Activated CD8-positive, alpha-beta memory T cell treated with anti-CD3 and anti-CD28 coated beads for 4 hours (primary cell): Measurements from ENCODE around the gene UNC5B.

Experiments used
- DNase-seq, 2 donors: peaks; one replicate each; pipeline ENCODE4 v3.0.0-alpha.2; 2020; ENCODE audit warnings: low read depth in 2 of 2

Gene UNC5B

DNA sequence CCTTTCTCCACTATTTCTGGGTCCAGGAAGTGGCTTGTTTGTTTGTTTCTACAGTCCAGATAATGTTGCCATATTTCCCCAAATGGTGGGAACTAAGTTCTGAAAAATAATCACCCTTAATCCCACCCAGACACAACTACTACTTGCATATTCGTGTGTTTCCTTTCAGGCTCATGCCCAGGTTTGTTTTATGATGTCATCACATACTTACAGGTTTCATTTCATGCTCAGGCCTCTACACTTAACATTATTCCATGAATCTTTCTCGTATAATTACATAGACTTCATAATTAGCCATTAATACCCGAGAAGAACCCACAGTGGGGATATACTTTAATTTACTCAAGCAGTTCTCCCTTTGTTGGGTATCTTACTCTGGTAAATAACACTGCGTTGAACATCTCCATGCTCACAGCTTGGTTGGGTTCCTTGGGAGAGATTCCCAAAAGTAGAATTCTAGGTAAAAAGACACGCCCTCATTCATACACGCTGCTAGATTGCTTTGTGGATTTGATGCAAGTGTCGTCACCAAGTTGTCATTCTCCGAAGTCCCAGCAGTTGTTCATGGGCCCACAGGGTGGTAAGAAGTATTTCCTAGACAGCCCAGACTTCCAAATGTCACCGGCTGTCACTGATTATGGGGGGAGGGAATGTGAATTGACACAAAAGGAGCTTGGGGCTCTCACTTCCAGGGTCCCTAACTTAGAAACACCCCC lies 42.6 kb downstream of the UNC5B start:
- no peak for DNase-seq

DNA sequence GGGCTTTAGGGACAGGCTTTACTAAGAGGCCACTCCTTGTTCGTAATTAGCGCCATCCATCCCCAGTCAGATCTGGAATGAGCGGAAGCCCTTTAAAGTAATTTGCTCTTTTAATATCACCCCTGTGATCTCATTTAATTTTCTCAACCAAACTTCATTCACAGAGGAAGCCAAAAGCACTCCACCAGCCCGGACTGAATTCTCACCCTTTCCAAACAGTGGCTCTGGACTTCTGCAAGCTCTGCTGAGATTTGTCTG lies 43.1 kb downstream of the UNC5B start:
- no peak for DNase-seq

DNA sequence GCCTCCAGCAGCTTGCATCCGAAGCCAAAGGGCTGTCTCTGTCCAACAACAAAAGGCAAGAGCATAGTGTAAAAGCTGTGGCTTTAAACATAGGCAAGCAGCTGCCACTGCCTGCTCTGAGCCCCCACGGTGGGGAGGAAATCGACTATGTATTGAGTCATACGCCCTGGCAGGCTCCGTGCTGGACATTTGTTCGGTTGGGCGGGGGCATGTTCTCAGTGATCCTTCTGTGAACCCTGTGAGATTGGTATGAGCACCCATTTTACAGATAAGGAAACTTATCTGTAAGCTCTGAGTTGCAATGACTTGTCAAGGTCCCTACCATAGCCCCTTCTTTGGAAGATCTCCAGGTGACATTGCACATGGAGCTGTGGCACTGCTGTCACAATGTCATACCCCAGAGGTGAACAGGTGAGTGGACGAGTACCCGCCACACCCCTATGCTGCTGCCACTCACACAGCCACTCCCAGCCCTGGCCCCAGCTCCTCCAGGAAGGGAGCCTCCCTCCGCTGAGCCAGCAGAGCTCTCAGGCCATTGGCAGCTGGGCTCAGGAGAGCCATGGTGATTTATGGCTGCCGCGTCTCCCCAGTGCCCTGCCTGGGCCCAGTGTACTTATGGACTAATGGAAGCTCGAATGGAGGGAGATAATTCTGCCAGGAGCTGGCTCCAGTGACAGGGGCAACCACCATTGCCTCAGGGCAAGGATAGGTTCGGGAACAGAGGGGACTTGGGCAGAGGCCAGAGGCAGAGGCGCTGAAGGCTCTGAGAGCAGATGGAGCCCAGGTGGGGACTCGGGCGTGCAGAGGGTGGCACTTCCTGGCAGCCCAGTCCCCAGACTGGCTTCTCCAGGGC lies 43.7 kb downstream of the UNC5B start:
- no peak for DNase-seq

DNA sequence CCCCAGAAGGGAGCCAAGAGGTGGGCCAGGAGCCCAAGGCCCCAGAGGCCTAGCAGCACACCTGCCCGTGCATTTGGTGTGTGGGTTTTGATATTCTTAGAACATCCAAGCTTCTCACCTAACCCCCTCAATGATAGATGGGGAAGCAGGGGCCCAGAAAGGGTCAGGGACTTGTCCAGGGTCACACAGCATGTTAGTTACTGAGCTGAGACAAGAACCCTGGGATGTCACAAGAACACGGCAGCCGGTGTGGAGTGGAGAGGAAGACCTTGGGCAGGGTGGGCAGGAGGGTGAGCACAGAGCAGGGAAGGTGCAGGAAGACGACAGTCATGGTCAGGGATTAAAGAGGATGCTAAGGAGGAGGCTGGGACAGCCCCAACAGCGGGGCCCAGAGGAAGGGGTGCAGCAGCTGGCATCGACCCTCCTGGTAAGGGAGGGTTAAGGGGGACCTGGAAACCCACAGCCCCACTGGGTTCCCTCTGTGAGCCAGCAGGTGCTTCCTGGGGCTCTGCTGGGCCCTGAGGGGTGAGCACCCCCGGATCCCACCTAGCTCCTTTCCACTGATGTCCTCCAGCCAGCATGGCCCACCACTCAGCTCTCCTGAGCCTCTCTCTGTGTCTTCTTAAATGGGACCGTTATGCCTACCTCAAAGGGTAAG lies 44.4 kb downstream of the UNC5B start:
- DNase-seq = no peak

DNA sequence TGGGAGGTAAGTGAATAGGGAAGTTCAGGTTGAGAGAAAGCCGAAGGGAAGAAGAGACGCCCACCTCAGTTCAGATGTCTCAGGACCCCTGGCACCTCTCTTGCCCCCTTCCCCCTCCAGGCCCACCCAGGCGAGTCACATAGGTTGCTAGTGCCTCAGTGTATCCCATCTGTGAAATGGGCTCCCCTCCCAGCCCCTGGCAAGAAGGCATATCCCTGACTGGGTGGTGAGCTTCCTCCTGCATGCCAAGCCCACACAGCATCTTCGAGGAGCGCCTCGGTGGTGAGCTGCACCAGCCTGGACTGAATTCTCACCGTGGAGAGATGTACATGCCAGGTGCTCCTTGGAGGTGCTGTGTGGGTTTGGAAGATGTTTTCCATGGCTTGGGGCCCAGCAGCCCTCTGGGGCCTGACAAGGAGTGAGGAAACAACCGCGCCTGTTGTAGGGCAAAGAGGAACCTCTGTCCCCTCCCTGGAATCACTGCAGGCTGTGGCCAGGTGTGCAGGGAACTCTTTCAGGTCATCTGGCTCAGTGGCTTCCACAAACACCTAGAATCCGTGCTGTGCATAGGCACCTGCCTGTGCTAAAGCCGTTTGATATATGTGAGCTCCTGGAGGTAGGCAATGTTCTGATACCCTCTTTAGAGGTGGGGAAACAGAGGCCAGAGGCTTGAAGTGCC lies 45.1 kb downstream of the UNC5B start:
- no peak for DNase-seq

DNA sequence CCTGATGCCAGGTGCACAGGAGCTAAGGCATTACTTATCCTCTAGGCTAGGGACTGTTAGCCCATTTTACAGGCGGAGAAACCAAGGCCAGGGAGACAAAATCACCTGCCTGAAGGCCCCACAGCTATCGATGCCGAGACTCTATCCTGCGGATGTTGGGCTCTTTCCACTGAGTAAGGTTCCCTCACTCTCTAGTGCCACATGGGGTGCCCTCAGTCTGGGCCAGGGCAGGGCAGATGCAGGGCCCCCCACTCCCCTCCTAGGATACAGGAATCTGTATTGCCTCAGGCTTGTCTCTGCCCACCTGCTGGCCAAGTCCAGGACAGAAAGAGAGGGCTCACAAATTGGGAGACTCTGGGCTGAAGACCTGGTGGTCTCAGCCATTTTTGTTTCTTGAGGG lies 45.7 kb downstream of the UNC5B start:
- no peak for DNase-seq

DNA sequence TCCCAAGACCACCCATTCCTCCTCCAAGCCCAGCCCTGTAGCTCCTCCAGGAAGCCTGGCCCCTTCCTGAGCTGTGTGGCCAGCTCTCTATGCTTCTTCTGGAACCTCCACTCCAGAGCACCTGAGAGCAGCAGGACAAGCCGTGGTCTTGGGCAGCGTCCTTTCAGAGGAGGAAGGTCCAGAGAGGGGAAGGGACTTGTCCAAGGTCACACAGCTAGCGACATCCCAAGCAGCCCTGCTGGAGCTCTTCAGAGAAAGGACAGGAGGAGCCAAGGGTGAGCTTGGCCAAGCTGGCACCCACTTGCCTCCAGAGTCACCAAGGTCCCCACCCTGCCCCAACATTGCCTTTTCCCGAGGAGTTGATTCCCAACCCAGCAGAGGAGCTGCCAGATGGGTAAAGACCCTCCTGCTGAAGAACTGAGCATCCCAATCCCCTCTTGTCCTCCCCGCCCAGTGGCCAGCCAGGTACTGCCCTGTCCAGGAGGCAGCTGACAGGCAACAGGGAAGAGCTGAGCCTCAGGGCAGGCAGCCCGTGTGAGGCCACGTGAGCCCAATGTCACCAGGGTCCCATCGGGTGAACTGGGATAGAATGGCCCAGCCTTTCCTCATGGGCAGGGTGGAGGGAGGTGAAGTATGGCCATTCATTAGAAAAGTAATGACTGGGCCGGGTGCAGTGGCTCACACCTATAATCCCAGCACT lies 46.2 kb downstream of the UNC5B start:
- DNase-seq = no peak

DNA sequence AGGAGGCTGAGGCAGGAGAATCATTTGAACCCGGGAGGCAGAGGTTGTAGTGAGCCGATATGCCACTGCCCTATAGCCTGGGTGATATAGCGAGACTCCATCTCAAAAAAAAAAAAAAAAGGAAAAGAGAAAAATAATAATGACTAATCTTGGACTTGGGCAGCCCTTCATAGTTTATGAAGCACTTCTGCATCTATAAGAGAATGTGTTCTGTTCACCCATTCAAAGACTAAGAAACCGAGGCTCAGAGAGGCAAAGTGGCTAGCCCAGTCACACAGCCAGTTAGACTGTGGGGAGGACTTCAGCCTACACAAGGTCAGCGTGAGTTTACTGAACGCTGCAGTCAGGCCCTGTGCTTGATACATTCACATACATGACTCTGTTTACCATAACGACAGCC lies 46.9 kb downstream of the UNC5B start:
- no peak for DNase-seq

DNA sequence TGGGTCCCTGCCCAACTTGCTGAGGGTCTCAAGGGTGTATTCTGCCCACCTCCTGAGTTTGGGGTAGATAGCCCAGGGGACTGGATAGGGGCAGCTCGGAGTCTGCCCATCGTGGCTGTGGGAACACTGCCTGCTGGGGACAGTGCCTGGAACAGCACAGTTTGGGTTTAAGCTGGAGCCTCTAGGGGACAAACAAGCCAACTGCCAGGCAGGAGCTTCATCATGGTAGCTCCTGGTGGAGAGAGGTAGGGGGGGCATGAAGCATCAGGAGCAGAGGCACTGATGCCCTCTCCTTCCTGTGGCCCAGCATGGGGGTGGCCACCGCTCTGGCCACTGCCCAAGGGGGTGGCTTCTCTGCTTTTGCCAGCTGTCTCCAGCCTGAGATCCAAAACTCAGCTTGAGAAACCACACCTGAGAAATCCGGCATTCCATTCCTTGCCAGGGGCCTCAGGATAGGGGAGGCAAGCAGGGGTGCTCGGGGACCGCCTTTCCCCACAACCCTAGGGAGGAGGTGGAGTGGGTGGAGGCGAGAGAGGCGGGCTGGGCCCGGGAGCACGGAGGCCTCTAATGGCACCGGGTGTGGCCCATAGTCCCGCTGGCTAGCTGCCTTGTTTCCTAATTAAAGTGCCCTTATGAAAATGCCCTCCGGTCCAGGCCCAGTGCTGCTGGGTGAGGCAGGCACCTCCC lies 47.6 kb downstream of the UNC5B start:
- no peak for DNase-seq

DNA sequence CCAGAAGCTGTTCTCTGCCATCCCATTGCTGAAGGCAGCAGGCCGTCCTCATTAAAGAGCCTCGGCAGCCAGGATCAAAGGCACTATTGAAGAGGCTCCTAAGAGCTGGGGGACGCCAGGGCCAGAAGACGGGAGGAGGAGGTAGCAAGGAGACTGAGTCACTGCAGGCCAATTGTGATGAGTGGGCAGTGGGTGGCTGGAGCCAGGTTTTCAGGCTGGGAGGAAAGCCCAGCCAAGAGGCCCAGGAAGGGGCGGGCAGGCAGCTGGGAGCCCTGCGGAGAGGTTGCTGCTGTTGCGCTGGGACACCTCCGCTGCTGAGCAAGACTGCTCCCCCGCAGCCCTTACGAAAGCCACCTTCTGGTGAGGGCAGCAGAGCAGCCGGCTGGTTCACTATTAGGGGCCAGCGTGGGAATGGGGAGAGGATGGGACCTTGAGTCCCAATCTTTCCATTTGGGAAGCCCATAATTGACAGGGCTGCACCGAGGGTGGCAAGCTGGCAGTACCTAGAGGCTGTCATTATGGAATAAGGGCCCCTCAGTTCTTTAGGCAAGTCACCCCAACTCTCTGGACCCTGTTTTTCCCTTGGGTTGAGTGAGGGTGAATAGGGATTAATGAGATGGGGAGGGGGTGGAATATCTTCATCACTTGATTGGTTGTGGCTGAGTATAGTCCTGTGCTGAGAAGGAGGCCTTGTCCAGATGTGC lies 48.4 kb downstream of the UNC5B start:
- DNase-seq = no peak

DNA sequence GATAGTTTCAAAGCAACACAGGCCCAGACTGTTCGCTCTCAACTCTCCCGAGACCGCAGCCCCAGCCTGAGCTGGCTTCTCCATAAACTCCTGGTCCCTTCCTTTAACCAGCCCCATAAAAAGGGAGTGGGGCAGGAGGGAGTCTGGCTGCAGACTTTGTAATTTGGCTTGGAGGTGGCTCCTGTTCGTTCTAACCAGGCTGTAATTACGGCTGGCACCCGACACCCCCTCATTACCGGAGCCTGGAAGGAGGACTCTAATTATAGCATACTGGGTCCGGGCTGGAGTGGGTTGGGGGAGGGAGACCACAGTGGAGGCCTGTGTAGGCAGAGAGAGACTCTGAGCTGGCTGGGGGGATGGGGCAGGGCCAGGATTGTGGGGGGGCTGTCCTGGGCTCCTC lies 49.7 kb downstream of the UNC5B start:
- DNase-seq = no peak

DNA sequence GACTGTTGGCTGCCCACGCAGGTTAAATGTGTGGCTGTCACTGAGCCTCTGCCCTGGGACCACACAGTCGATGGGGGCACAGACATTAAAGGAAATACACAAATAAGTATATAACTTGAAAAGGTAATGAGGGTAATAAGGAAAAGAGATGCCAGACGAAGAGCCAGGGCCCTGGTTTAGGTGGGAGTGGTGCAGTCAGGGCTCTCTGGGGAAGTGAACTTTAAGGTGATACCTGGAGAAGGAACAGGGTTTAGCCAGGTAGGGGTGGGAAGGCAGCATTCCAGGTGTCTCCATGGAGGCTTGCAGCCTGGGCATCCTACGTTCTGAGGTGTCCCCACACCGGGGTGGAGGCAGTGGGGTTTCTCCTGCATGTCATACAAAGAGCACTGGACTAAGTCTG lies 50.4 kb downstream of the UNC5B start:
- DNase-seq = no peak

DNA sequence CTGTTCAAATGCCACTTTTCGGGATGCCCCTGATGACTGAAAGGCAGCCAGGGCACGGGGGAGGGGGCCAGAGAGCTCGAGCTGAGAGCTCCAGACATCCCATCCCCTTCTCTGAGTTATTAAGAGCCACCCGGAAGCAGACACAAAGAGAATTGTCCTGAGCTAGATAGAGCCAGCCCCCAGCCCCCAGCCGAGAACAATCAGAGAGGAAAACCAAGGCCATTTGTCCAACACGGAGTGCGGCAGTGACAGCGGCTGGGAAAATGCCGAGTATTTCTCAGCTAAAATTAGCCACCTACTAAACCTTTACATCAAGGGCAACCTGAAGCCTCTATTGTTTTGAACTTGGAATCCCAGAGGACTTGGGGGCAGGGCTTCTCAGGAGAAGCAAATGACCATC lies 51.0 kb downstream of the UNC5B start:
- no peak for DNase-seq

DNA sequence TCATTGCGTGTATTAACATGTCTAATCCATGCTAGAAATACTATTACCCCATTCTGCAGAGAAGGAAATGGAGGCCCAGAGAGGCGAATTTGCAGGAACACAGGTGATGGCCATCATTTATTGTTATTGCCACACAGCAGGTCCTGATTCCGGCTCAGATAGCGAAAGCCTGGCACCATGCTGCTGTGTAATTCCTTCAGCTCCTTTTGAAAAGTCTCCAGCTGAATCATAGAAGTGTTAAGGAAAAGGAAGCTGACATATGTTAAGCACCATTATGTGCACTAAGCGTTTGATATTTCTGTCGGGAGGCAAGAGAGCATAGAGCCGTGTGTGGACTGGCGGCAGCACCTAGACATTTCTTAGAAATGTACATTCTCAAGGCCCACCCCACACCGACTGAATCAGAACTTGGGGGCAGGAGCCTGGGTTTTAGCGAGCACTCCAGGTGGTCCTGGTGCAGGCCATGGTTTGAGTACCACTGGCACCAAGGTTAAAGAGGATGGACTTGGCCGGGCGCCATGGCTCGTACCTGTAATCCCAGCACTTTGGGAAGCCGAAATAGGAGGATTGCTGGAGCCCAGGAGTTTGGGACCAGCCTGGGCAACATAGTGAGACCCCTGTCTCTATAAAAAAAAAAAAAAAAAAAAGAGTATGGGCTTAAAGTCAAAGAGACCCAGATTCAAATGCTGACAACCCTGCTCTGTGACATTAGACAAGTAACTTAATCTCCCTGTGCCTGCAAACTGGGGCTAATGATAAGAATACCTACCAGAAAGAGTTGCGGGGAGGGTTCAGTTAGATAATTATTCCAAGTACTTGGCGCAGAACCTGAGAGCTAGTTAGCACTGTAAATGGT lies 52.2 kb downstream of the UNC5B start:
- DNase-seq = no peak

DNA sequence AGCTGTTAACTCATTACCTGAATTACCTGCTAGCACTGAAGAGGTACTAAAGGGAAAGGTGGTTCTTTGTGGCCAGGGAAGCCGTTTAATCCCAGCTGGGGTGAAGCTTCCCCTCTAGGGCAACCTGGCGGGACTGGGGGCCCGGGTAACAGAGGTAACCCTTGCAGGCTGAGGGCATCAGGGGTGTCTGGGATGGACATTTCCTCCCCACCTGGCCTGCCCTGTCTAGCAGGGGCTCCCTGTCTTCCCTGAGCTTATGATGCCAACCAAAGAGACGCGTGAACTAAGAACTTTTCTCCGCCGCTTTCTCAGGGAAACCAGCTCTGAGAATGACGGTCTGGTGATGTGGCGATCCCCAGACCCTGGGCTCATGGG lies 52.8 kb downstream of the UNC5B start:
- DNase-seq = no peak

DNA sequence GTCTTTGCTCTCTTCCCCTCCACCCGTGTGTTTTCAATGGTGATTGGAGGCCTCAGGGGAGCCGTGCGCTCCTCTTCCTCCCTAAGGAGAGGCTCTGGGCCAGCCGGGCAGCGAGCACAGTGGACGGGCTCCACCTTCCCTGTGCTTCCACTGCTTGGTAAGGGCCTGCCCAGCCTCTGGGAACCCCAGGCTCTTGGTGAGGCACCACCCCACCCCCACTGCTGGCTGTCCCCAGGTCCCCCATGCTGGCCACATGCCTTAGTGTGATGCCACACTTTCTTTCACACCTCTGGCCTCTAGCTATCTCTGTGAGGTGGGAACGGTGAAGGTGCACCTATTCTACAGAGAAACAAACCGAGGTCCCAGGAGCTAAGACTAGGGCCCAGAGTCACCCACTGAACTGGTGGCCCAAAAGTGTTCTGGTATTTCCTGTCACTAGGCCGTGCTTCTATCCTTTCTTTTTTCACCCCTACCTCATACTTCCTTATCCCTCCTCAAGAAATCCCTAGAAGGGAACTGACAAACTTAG lies 53.3 kb downstream of the UNC5B start:
- DNase-seq = no peak

DNA sequence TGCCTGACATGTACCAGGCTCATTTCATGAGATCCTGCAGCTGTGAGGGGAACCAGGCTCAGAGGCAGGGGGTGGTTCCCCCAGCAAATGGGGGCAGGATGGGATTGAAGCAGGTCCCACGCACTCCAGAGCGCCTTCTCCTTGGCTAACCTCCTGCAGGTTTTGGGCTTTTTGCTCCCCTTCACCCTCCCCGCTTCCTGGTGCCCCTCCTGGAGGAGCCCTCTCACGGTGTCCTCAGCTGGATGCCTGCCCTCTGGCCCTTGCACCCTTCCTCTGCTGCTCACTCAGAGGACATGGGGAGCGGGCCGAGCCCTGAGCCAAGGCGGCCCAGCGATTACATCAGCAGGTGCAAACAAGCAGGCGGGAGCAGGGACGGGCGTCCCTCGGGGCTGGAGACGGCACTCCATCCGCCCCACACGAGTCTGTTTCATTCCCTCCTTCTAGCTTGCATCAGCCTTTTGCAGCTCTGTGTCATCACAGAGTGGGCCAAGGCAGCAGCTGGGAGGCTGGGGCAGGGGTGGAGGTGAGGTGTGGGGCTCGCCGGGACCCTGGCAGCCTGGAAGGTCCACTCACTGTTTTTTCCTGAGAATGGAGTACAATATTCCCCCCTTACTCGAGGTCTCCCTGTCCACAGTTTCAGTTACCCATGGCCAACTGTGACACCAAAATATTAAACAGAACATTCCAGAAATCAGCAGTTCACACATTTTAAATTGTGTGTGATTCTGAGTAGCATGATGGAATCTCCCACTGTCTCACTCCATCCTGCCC lies 54.0 kb downstream of the UNC5B start:
- no peak for DNase-seq

DNA sequence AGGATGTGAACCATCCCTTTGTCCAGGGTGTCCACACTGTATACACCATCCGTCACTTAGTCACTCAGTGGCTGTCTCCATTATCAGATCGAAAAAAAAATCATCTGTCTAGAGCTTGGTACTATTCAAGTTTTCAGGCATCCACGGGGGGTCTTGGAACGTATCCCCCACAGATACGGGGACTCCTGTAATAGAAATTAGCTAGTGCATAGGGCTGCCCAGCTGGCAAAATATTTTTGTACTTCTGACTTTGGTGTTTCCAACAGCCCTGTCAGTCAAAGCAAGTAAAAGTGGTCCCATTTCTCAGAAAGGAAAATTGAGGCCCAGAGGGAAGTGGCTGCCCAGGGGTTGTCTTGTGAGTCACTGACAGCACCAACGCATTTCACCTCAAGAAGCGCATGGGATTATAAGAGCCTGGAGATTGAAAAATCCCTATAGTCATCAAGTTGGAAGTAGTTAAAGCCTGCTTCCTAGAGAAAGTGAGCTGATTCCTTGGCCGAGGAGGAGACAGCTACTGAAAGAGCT lies 54.6 kb downstream of the UNC5B start:
- DNase-seq = no peak
